ENCODE measurements around the gene LPO.

GRCh38 chr17:58217766-58218165, 20.6 kb upstream of the LPO start:
- TF ChIP-seq CTCF (IDR thresholded peaks at IDR 0.05; ENCODE audit: low read length) (no peak), EZH2phosphoT487 (IDR thresholded peaks at IDR 0.05; ENCODE audit: low read length) (no peak)

All from MM.1S (cell line).